ENCODE data around the gene PPP1R12C.
"Not testable (repeated sequence)": the region's sequence is repeated elsewhere in the genome, so short reads cannot be mapped to it uniquely, and the experiment has no call there.

The PPP1R12C gene

DNA sequence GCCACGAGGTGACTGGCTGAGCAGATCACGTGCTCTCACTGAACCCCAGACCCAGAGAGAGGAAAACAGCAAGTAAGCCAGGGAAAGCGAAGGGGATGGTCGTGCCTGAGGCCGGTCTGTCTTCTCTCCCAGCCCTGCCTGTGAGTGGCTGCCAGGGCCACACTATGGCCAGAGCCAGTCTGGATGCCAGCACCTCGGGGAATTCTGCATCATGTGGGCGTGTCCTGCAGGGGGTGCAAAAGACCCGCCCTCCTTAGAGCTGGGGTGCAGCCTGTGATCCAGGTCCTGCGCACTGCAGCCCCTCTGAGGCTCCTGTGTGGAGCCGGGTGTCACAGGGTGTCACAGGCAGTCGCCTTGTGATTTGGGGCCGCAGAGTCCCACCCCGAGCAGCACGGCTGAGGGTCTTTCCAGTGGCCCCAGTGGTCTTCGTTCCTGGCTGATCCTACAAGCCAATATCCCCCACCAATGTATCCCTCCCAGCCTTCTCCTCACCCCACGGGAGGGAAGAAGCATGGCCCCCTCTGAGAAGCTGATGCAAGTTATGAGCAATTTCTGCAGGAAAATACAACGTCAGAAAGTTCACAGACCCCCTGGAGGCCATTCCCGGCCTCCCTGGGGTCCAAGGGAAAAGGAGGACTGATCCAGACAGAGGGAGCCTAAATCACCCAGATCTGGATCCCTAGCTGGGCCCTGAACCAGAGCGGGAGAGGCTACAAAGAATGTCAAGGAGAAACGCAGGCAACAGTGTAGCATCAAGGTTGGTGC is 7.7 kb downstream of the PPP1R12C start:
- DNase-seq: no peak

DNA sequence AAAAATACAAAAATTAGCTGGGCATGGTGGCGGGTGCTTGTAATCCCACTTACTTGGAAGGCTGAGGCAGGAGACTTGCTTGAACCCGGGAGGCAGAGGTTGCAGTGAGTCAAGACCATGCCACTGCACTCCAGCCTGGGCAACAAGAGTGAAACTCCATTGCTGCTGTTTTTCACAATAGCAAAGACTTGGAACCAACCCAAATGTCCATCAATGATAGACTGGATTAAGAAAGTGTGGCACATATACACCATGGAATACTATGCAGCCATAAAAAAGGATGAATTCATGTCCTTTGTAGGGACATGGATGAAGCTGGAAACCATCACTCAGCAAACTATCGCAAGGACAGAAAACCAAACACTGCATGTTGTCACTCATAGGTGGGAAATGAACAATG is 10.2 kb downstream of the PPP1R12C start:
- not testable (repeated sequence) for DNase-seq

DNA sequence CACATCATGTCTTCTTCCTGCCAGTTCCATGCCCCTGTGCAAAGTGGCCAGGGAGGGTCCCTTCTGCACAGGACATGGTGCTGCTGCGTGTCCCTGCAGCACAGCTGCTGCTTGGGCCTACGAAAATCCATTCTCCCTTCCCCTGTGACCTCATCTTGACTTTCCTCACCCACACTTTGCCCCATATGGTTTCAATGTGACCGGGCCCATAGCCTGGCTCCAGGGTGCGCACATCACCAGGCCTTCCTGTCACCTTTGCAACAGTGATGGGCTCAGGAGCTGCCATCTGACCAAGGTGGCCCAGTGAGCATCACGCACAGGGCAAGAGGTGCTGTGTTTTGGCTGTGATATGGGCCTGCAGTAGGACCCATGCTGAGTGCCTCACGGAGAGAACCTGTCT is 10.8 kb downstream of the PPP1R12C start:
- no peak for DNase-seq

DNA sequence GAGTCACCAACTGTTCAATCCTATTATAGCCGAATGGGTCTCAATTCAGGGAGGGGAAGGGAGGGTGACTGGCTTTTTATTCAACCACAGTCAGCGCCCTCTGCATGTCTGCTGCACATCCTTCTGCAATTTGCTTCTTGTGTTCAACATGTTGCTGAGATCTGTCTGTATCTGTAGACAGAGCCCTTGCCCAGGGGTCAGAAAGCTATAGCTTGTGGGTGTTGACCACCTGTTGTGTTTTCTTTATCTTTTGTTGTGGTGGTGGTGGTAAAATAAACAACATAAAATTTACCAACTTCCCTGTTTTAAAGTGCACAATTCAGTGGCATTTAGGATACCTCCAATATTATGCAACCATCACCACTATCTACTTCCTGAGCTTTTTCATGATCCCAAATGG is 12.2 kb downstream of the PPP1R12C start:
- no peak for DNase-seq

DNA sequence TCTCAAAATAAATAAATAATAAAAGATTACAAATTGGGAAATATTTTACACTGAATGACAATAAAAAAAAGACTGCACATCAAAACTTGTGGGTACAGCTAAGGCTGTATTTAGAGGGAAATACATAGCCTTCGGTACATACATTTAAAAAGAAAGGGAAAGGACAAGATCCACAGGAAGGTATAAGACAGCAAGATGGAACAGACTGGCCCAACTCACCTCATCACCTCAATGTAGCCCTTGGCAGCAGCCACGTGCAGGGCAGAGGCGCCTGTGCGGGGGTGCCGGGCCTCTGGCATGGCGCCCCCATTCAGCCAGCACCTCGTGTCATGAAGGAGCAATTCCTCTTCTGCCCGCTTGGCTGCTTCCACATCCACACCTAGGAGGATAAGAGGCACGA is 14.2 kb downstream of the PPP1R12C start:
- no peak for DNase-seq

DNA sequence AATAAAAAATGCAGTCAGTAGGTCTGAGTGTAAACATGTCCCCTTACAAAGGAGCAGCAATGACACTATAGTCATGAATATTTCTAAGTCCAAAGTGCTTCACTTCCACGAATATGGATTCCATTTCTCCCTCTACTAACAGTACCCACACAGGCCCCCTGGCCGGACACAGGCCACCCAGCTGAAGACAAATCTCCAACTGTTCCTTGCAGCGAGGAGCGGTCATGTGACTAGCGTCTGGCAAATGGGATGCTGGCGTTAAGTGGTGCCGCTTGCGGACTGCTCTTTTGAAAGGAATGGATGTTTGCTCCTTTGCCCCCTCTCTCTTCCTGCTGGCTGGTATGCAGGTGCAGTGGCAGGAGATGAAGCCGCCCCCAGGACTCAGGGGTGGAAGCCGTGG is 16.2 kb downstream of the PPP1R12C start:
- no peak for DNase-seq

DNA sequence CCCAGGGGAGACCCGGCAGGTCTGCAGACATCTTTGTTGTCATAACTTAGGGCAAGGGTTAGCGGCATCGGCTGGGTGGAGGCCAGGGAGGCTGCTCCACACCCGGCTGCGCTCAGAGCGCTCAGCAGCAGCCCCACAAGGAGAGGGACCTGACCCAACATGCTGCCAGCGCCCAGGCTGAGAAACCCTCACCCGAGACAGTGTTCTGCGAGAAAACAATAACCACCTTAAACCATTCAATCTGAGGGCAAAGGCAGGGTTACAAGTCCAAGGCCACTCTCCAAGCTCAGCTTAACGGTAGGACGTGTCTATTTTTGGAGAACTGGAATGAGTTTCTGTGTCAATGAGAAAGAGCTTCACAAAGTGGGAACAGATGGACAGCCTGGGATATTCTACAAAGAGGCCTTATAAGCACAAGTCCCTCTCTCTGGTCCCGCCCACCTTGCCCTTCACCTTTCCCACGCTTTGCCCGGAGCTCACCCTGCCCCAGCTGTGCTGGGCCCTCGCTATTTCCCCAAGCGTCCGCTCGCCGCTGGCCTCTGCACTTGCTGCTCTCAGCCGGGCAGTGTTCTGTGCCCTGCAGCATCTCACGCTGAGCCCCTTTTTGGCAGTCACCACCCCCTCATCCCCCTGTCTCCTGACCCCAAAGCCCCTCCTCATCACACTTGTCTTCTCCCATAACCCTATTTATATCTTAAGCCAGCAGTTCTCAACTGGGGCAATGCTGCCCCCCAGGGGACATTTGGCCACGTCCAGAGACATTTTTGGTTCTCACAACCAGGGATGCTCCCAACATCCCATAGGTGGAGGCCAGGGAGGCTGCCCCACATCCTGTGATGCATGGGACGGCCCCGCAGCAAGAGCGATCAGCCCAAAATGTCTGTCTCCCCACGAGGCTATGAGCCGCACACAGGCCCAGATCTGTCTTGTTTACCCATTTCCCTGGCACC is 17.6 kb downstream of the PPP1R12C start:
- DNase-seq: no peak

DNA sequence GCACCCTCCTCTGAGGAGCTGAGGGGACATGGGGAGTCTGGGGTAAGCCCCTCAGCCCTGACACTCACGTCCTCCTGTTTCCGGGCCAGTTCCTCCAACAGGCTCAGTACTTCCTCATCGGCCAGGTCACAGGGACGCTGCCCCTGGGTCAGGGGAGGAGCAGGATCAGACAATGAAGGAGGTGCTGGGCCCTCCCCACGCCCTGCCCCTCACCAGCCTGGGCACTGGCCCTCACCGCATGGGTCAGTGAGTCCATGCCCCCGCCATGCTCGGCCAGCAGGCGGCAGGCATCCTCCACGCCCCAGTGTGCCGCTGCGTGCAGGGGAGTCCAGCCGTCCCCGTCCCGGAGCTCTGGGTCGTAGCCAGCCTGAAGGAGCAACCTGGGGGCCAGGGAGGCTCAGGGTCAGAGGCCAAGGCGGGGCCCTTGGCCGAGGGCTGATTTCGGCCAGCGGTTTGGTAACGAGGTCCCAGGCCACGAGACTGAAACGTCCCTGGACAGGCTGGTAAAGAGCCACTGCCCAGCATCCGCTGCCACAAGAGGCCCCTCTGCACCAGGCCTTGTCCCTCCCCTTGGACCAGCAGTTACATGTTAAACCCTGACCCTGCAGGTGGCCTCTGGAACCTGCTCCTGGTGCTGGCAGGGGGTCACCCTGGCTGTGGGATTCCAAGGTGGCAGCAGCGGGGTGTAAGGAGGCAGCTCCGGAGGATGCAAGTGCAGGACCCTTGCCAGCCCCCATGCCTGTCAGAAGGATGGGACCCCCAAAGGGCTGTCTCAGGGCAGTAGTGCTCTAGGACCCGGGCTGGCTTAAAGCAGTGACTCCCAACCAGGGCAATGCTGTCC is 18.5 kb downstream of the PPP1R12C start:
- DNase-seq: no peak

DNA sequence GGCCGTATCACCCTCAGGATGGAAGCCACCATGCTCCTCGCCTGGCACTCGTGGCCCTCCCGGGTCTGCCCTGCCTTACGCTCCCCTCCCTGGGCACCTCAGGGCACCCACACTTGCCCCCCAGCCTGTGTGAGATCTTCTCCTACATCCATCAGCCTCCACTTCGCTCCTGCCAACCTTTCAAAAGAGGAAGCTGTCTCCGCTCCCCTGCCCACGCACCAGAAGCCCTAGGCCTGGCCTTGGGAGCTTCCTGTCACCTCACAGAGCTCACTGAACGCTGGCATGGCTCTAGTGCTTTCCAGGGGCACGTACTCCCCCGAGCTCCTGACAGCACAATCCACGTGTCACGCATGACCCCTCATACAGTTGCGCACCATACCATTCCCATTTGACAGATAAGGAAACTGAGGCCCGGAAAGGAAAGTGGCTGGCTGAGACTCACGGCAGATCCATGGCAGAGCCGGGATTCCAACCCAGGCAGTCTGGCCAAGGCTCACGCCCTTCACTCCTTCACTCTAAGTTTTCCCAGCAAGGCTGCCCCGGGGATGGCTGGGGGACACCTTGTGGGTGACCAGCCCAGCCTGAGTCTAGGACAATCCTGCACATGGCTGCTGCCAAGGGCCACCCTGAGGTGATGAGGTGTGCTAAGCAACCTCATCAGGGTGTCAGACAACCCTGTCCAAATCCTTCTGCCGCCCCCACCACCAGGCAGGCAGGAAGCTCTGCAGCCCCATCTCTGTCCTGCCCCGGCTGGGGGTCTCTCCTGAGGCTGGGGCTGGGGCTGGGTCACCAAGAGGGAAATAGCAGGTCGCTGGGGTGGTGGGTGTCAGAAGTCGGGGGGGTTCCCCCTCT is 19.3 kb downstream of the PPP1R12C start:
- no peak for DNase-seq

DNA sequence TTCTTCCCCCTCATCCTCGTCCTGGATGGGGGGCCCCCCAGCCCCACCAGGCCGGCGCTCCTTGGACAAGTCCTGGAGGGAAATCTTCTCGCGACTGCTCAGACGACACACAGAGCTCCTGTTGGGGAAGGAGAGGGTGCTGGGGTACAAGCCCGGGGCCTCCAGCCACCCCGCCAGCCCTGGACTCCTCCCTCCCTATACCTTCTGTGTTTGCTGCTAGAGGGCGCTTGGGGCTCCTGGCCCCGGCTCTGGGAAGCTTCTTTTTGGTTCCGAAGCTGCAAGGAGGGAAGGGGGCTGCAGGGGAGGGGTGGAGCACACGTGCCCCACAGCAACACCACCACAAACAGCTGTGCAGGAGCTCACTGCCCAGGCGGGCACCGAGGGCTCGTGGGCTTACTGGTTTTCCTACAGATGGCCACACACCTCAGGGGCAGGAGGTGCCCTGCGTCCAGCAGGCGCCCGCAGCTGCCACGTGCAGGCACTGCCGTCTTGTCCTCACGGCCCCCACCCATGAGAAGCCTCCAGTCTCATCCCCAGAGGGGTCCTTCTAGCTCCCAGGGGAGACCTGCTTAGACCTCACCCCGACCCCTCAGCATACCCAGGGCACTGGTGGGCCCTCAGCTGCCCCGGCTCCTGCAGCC is 21.3 kb downstream of the PPP1R12C start:
- no peak for DNase-seq

DNA sequence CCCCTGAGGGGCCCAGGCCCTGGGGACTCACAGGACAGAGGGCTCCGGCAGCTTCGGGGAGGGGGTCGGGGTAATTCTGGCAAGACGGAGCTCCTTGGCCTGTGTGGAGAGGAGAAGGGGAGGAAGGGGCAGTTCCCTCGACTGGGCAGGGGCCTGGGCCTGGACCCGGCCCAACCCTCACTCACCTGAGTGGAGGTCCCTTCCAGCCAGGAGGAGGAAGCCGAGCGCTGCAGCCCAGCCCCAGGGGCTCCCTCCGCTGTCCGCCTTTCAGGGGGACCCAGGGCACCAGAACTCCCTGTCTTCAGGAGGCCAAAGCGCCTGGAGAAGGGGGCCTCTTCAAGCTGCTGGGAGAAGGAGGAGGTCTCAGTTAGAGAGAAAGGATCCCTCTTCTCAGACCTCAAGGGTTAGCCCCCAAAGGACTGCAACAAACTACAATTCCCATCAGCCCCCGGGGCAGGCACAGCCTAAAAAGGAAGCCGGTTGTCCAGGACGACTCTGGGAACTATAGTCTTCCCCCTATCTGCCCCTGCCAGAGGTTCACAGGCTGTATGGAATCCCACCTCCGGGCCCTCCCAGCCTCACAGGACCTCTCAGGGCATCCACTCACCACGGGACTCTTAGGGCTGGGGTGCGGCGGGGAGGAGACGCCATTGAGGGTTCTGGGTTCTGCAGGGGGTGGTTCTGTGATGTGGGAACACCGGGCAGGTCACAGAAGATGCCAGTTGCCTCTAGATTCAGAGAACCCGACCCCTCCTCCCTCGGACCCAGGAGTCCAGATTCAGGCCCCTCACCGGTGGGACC is 22.0 kb downstream of the PPP1R12C start:
- DNase-seq: no peak

DNA sequence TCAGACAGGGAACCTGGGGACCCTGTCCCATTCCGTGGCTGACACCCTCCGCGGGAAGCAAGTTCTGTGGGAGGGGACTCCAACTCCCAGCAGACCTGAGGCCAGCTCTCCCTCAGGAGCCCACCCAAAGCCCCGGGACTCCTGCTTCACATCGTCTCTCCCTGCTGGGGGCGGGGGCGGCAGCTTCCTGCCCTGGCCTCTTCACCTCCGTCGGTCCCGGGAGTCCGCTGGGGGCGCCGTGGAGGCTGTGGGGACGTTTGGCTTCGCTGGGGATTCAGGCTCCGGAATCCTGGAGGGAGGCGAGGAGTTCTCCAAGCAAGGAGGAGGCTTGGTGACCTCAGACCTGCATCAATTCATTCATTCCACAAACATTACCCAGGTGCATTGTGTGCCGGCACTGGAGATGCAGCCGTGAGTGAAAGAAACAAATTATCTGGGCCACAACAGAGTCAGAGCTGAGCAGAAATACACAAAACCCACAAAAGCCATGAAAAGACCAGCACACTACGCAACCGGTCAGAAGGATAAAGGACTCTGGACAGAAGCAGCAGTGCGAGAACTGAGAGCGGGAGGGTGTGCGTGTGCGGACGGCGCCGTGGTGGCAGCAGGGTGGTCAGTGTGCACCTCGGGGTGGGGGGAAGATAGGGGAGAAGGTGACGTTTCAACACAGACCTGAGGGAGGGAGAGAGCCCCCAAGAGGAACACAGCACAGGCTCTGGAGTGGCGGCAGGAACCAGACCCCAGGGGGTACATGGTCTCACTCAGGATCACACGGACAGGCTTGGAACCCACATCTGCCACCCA is 22.8 kb downstream of the PPP1R12C start:
- DNase-seq: no peak

DNA sequence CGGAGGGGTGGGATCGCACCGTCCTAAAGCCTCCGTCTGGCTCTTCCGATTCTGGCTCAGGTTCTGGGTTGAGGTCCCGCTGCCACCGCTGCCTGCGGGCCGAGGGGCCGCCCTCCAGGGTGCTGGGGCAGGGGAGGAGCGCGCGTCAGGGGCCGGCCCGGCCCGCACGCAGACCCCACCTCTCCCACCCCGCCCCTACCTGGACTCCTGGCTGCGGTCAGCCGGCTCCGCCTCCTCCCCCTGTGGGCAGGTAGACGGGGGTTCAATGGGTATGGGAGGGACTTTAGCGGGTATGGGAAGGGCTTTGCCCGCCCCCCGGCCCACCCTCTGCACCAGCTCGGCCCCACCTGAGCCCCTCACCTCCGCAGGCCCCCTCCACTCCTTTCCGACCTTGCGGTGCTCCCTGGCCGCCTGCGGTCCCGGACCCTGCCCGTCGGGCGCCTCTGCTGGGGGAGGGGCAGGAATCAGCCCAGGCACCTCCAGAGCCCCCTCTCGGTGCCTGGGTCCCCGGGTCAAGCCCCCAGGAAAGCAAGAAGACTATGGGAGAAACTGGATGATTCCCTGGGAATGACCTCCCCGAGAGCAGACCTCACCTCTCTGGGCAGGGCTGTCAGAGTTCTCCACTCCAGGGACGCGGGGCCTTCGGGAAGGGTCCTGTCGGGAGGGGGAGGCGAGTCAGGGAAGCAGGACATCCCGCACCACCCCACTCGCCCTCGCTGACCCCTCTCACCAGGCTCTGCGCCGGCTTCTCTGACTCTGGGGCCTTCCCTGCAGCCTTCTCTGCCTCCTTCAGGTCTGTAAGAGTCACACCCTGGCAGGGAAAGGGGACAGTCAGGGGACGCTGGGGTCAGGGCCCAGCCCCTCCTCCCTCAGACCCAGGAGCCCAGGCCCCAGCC is 24.8 kb downstream of the PPP1R12C start:
- no peak for DNase-seq

DNA sequence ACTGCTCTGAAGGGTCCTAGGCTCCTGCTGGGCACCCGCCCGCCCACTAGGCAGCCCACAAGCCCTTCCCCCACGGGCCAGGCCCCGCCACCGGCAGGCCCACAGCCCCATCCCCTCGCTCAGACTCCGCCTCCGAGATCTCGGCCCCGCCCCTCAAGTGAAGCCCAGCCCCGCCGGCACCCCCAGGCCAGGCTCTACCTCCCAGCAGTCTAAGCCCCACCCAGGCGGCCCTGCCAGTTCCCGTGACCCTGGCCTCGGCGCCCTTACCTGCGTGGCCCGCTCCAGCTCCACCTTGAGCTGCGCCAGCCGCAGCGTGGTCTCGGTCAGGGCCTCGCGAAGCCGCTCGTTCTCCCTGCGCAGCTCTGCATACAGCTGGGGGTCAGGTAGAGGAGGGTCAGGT is 25.5 kb downstream of the PPP1R12C start:
- DNase-seq: no peak

DNA sequence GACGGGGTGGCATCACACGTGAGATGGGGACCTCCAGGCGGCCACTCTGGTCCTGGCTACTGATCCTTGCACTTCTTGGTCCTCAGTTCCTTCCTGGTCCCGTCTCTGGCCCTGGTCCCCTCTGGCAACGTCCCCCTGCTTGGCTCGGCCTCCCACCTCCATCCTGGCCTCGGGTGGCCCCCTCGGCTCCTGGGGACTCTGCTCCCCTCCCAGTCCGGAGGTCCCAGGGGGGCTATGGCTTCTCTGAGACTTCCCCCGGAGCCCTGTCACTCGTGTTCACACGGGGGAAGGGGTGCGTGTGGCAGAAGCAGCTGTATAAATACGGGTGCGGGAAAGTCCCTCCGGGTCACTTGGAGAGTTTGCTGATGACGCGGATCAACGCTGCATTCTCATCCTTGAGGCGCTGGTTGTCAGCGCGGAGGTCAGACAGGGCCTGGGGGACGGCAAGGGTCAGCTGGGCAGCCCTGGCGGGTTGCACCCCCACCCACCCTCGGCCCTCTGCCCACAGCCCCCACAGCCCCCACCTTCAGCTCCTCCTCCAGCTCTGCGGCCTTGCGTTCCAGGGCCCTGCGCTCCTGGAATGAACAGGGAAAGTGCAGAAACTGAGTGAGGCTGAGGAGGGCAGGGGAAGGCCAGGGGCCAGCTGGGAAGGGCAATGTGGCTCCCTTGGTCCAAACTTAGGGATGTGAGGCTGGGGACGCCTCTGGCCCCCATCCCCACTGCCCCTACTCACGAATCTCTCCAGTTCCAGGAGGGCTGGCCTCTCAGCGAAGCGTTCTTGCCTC is 26.1 kb downstream of the PPP1R12C start:
- DNase-seq: no peak

DNA sequence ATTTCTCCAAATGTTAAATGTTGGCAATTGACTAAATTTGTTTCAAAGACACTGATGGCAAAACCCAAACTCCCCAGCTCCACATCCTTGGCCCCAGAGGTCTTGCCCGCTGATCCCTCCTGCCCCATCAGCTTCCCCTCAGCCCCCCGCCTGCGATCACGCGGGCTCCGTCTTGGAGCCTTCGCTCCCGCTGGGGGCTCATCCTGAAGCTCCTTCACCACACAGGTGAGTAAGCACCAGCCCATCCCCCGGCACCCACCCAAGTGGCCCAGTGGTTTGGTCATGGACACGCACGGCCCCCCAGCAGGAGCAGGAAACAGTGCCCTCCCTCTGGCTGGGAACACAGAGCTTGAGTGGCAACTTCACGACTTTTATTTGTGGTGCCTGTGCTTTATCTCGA is 26.9 kb downstream of the PPP1R12C start:
- DNase-seq: no peak

DNA sequence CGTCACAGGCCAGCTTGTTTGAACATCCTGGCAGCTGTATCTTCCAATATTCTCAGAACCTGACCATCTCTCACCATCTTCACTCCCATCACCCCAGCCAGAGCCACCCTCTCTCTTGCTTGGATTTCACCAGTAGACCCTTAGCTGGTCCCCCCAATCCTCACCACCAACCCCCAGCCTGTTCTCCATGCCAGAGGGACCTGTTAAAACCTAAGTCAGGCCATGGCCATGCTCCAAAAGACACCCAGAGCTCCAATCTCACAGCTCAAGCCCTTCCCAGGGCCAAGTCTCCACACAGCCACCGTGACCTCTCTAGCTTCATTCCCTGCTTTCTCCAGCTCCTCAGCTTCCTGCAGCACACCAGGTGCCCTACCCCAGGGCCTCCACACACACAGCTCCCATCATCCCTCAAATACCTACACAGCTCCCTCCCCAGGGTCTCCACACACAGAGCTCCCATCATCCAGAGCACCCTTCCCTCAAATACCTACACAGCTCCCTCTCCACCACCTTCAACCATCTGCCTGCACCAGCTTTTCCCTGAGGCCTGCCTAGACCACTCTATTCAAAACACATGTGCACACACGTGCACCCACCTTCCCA is 28.0 kb downstream of the PPP1R12C start:
- DNase-seq: no peak

All from activated CD8-positive, alpha-beta memory T cell treated with anti-CD3 and anti-CD28 coated beads for 24 hours (primary cell).